ENCODE measurements around the gene PLEKHM3.

PLEKHM3 gene

GRCh38 chr2:207836521-207837133, 188.7 kb downstream of the PLEKHM3 start:
- H3K4me1 ChIP-seq = peaks cover 0 to 16% (median 10%) of the 10 kb centered on the region in 4 donors

GRCh38 chr2:207835805-207836204, 189.5 kb downstream of the PLEKHM3 start:
- Histone ChIP-seq H3K27ac (no peak overlapping the region), H3K4me1 (peaks cover 0 to 16% (median 10%) of the 10 kb centered on the region in 4 donors), H3K9me3 (no peaks in the 10 kb centered on the region), H3K36me3 (peaks cover 0 to 2% (median 0%) of the 10 kb centered on the region in 3 donors), H3K4me3 (no peak overlapping the region), H3K27me3 (no peaks in the 10 kb centered on the region)
- no peak for DNase-seq
- intact Hi-C loops (cut with DNase I; ENCODE audit: low total_unique reads) = no loop called here
- TF ChIP-seq CTCF (IDR thresholded peaks at IDR 0.05) = no peak

More at GRCh38 chr2:207836521-207837133, 188.7 kb downstream of the PLEKHM3 start:
- no peak for DNase-seq
- Histone ChIP-seq H3K27ac (peak overlapping the region in 1 of 2 donors; percentile 31), H3K9me3 (no peaks in the 10 kb centered on the region), H3K4me3 (no peak overlapping the region), H3K27me3 (no peaks in the 10 kb centered on the region), H3K36me3 (no peaks in the 10 kb centered on the region)
- intact Hi-C loops (cut with DNase I; ENCODE audit: low total_unique reads) = no loop called here
- no peak for TF ChIP-seq CTCF (IDR thresholded peaks at IDR 0.05)

GRCh38 chr2:207833251-207833751, 192.0 kb downstream of the PLEKHM3 start:
- H3K36me3 ChIP-seq = peaks cover 1 to 7% (median 4%) of the 10 kb centered on the region in 3 donors
- TF ChIP-seq CTCF (IDR thresholded peaks at IDR 0.05) = no peak
- intact Hi-C loops (cut with DNase I; ENCODE audit: low total_unique reads) = no loop called here
- peaks cover 0 to 16% (median 10%) of the 10 kb centered on the region in 4 donors for H3K4me1 ChIP-seq
- no peaks in the 10 kb centered on the region for H3K9me3 ChIP-seq
- H3K4me3 ChIP-seq = no peak overlapping the region
- DNase-seq = no peak
- H3K27me3 ChIP-seq = no peaks in the 10 kb centered on the region
- no peak overlapping the region for H3K27ac ChIP-seq

- TF ChIP-seq CTCF (IDR thresholded peaks at IDR 0.05) = no peak
- DNase-seq = no peak
- peaks cover 0 to 9% (median 4%) of the 10 kb centered on the region in 4 donors for H3K4me1 ChIP-seq
- H3K4me3 ChIP-seq = no peak overlapping the region
- H3K36me3 ChIP-seq = peaks cover 13 to 23% (median 15%) of the 10 kb centered on the region in 3 donors
- no peak overlapping the region for H3K27ac ChIP-seq
- intact Hi-C loops (cut with DNase I; ENCODE audit: low total_unique reads) = no loop called here
- H3K9me3 ChIP-seq = no peaks in the 10 kb centered on the region
- H3K27me3 ChIP-seq = no peaks in the 10 kb centered on the region
Measured at GRCh38 chr2:207831584-207832248, 193.6 kb downstream of the PLEKHM3 start.

GRCh38 chr2:207830778-207831438, 194.4 kb downstream of the PLEKHM3 start:
- Histone ChIP-seq H3K9me3 (no peaks in the 10 kb centered on the region), H3K4me1 (peaks cover 0 to 1% (median 0%) of the 10 kb centered on the region in 4 donors), H3K27ac (no peak overlapping the region), H3K27me3 (no peaks in the 10 kb centered on the region), H3K36me3 (peaks cover 13 to 31% (median 15%) of the 10 kb centered on the region in 3 donors), H3K4me3 (no peak overlapping the region)
- no peak for TF ChIP-seq CTCF (IDR thresholded peaks at IDR 0.05)
- DNase-seq = no peak
- intact Hi-C loops (cut with DNase I; ENCODE audit: low total_unique reads) = no loop called here

All from tibial artery (tissue), 4 donors.